IMR-90 (cell line): ENCODE measurements around the gene RHOT1. TPM values are rescaled to one million over a fixed set of nuclear protein-coding genes. Genes with fewer than 3 reads are reported as not detected.

Experiments used
- ATAC-seq: fragments of 200-7000 bp; cut with Tn5 transposase; 2 replicates; pipeline ENCODE4 v1.9.1; 2020; ENCODE audit warnings: low read depth, mild to moderate bottlenecking, moderate library complexity
- BruUV-seq: library from RNA; stranded (reverse); fragments of 400-500 nt; replicated peaks from 2 replicates; lab custom pipeline; 2021; lab: Mats Ljungman, UMichigan
- CTCF ChIA-PET: fragments of 300-600 bp; formaldehyde crosslinking; extraction: SDS; loops from one replicate; lab custom pipeline; 2021; ENCODE audit warnings: antibody characterized with exemption; lab: Yijun Ruan, JAX
- POLR2A ChIA-PET: fragments of 300-600 bp; sonication (Branson Sonifier 250); formaldehyde crosslinking; loops from one replicate; lab custom pipeline; 2022; ENCODE audit warnings: antibody characterized with exemption; ENCODE audit not compliant: unreplicated experiment; lab: Charles Lee
- DNase-seq: peaks from one replicate; pipeline ENCODE4 v3.0.0; 2013
- H2AFZ ChIP-seq: replicated peaks from 2 replicates; pipeline ENCODE3; 2013; ENCODE audit warnings: low read length, mild to moderate bottlenecking; ENCODE audit not compliant: poor library complexity
- H2AK5ac ChIP-seq: 2 replicates; pipeline ENCODE4 v1.6.1; 2013; ENCODE audit warnings: low read depth, low read length, inconsistent platforms
- H2AK9ac ChIP-seq: replicated peaks from 2 replicates; pipeline ENCODE3; 2013; ENCODE audit warnings: mild to moderate bottlenecking, low read depth, low read length, moderate library complexity; ENCODE audit not compliant: poor library complexity
- H2BK120ac ChIP-seq: 2 replicates; pipeline ENCODE4 v1.6.1; 2013; ENCODE audit warnings: low read depth, low read length, inconsistent platforms
- H2BK15ac ChIP-seq: 3 replicates; pipeline ENCODE4 v1.6.1; 2013; ENCODE audit warnings: low read depth, low read length, inconsistent platforms
- H2BK20ac ChIP-seq: 2 replicates; pipeline ENCODE4 v1.6.1; 2013; ENCODE audit warnings: low read depth, mild to moderate bottlenecking, inconsistent platforms, low read length, moderate library complexity
- H2BK5ac ChIP-seq: 2 replicates; pipeline ENCODE4 v1.6.1; 2013; ENCODE audit warnings: mild to moderate bottlenecking, low read depth, low read length, inconsistent platforms; ENCODE audit not compliant: poor library complexity, severe bottlenecking
- H3K14ac ChIP-seq: replicated peaks from 2 replicates; pipeline ENCODE4 v1.6.1; 2013; ENCODE audit warnings: low read depth, low read length, inconsistent platforms
- H3K18ac ChIP-seq: 2 replicates; pipeline ENCODE4 v1.6.1; 2013; ENCODE audit warnings: low read depth, low read length, control low read depth
- H3K23ac ChIP-seq: 2 replicates; pipeline ENCODE4 v1.6.1; 2013; ENCODE audit warnings: low read depth, low read length, inconsistent platforms
- H3K27ac ChIP-seq: 2 replicates; pipeline ENCODE4 v1.5.1; 2013; ENCODE audit warnings: mild to moderate bottlenecking, control low read depth, low read length; ENCODE audit not compliant: insufficient read depth
- H3K27me3 ChIP-seq: 2 replicates; pipeline ENCODE4 v1.6.1; 2013; ENCODE audit warnings: low read length; ENCODE audit not compliant: control insufficient read depth, insufficient read depth
- H3K36me3 ChIP-seq: 2 replicates; pipeline ENCODE4 v1.6.1; 2013; ENCODE audit warnings: low read length, mixed read lengths; ENCODE audit not compliant: control insufficient read depth, insufficient read depth
- H3K4ac ChIP-seq: 2 replicates; pipeline ENCODE4 v1.6.1; 2013; ENCODE audit warnings: low read depth, low read length, inconsistent platforms
- H3K4me1 ChIP-seq: 2 replicates; pipeline ENCODE4 v1.6.1; 2013; ENCODE audit warnings: low read length, mixed read lengths; ENCODE audit not compliant: control insufficient read depth, insufficient read depth
- H3K4me2 ChIP-seq: 2 replicates; pipeline ENCODE4 v1.6.1; 2013; ENCODE audit warnings: low read depth, mild to moderate bottlenecking, control low read depth, low read length, moderate library complexity
- H3K4me3 ChIP-seq: 2 replicates; pipeline ENCODE4 v1.5.1; 2013; ENCODE audit warnings: low read depth, mild to moderate bottlenecking, control low read depth, low read length, moderate library complexity; ENCODE audit not compliant: insufficient read depth
- H3K56ac ChIP-seq: 2 replicates; pipeline ENCODE4 v1.6.1; 2013; ENCODE audit warnings: low read length, inconsistent platforms; ENCODE audit not compliant: insufficient read depth; ENCODE audit errors: extremely low read depth
- H3K79me1 ChIP-seq, 2 experiments: 2 replicates each; pipeline ENCODE4 v1.6.1; 2013; ENCODE audit warnings: low read length in 2 of 2, inconsistent platforms in 1 of 2, low read depth in 1 of 2
- H3K9ac ChIP-seq: 2 replicates; pipeline ENCODE4 v1.6.1; 2013; ENCODE audit warnings: low read depth, low read length, control low read depth
- H3K9me1 ChIP-seq: 2 replicates; pipeline ENCODE4 v1.6.1; 2013; ENCODE audit warnings: low read length, inconsistent platforms; ENCODE audit not compliant: insufficient read depth
- H3K9me3 ChIP-seq: 2 replicates; pipeline ENCODE4 v1.6.1; 2013; ENCODE audit warnings: low read length; ENCODE audit not compliant: control insufficient read depth, insufficient read depth
- H4K20me1 ChIP-seq: 2 replicates; pipeline ENCODE4 v1.6.1; 2013; ENCODE audit warnings: low read length, inconsistent platforms; ENCODE audit not compliant: insufficient read depth
- H4K5ac ChIP-seq: 2 replicates; pipeline ENCODE4 v1.6.1; 2013; ENCODE audit warnings: mild to moderate bottlenecking, low read depth, low read length, control low read depth
- H4K8ac ChIP-seq, 2 experiments: 2 replicates each; pipeline ENCODE4 v1.6.1; 2013; ENCODE audit warnings: low read depth in 2 of 2, low read length in 2 of 2, control low read depth in 1 of 2, inconsistent platforms in 1 of 2
- H4K91ac ChIP-seq: 2 replicates; pipeline ENCODE4 v1.6.1; 2013; ENCODE audit warnings: low read depth, low read length, inconsistent platforms; ENCODE audit not compliant: insufficient read depth
- BHLHE40 ChIP-seq: fragments of 150-350 bp; IDR thresholded peaks from 2 replicates; pipeline ENCODE4 v1.6.1; 2016; ENCODE audit warnings: mild to moderate bottlenecking, low read depth, low read length
- CEBPB ChIP-seq: IDR thresholded peaks from 2 replicates; pipeline ENCODE4 v1.6.1; 2012; ENCODE audit warnings: low read depth, low read length, improper control_type of control experiment
- MAFK ChIP-seq: IDR thresholded peaks from 2 replicates; pipeline ENCODE4 v1.6.1; 2012; ENCODE audit warnings: low read depth, low read length, improper control_type of control experiment
- MAZ ChIP-seq: IDR thresholded peaks from 2 replicates; pipeline ENCODE4 v1.6.1; 2012; ENCODE audit warnings: low read depth, mild to moderate bottlenecking, low read length, improper control_type of control experiment, moderate library complexity, borderline replicate concordance
- MXI1 ChIP-seq: IDR thresholded peaks from 2 replicates; pipeline ENCODE4 v1.6.1; 2012; ENCODE audit warnings: low read depth, mild to moderate bottlenecking, low read length, moderate library complexity, borderline replicate concordance
- USF2 ChIP-seq: fragments of 150-350 bp; IDR thresholded peaks from 2 replicates; pipeline ENCODE4 v1.6.1; 2017; ENCODE audit warnings: mild to moderate bottlenecking, antibody characterized with exemption, low read length, low read depth
- WGBS, 2 experiments: methylation state at CpG; one replicate each; pipeline versions ENCODE4 v1.1.5 to v1.1.7; 2013; ENCODE audit warnings: missing lambda C conversion rate in 2 of 2; ENCODE audit not compliant: insufficient read length in 1 of 2; ENCODE audit errors: extremely low coverage in 2 of 2; 5-methylcytosine and 5-hydroxymethylcytosine counted together
- dilution Hi-C: fragments of 300-500 bp; cut with HindIII; formaldehyde crosslinking; loops from one replicate; pipeline ENCODE4 v1.14.3; 2018; ENCODE audit warnings: low sequenced_read_pairs; ENCODE audit not compliant: unreplicated experiment
- in situ Hi-C: fragments of 300-500 bp; cut with MboI; formaldehyde crosslinking; loops from 3 replicates; pipeline ENCODE4 v1.14.3; 2019; ENCODE audit warnings: low sequenced_read_pairs, inconsistent platforms, mixed read lengths
- intact Hi-C: fragments of 100-400 bp; cut with micrococcal nuclease; formaldehyde crosslinking; loops from 2 replicates; pipeline ENCODE4 v1.10.0; 2022
- polyA plus RNA-seq, 3 experiments: library from polyadenylated mRNA; depleted of rRNA; stranded (reverse); fragments of >200 nt; gene quantifications; 2 replicates each; pipeline ENCODE4 v1.2.3, GENCODE V29; 2012; ENCODE audit warnings: low replicate concordance in 1 of 3
- total RNA-seq: library from RNA; depleted of rRNA; stranded (reverse); fragments of >200 nt; gene quantifications from 2 replicates; pipeline ENCODE4 v1.2.3, GENCODE V29; 2012
- TF ChIP-seq, protein P1 (sequence below): conservative IDR thresholded peaks from 2 replicates; pipeline ENCODE4 v1.5.1; 2012; ENCODE audit warnings: mild to moderate bottlenecking, low read depth, low read length, improper control_type of control experiment

The RHOT1 gene
- total and polyA plus RNA-seq, 2 of the 4 experiments (the other 2 are of a cell fraction): 27.4 to 27.6 TPM

- no peaks in the 10 kb centered on the region for H4K20me1 ChIP-seq
- H3K27me3 ChIP-seq: no peaks in the 10 kb centered on the region
- no TSS peak for BruUV-seq
- DNase-seq: no peak
- H2BK15ac ChIP-seq: no peak overlapping the region
- ChIA-PET POLR2A (no interaction called here), CTCF (interaction anchor here (0.6 kb wide), 1 partner anchor 69 kb away, joined by 6 read pairs; no protein-coding TSS in a partner anchor)
- peaks cover 0 to 7% of the 10 kb centered on the region in 2 experiments; a peak in 1 of 4 replicates for H3K79me1 ChIP-seq
- no peak overlapping the region for H3K4me2 ChIP-seq
- no peak overlapping the region for H2BK120ac ChIP-seq
- no peak overlapping the region for H2BK5ac ChIP-seq
- no peak overlapping the region for H3K56ac ChIP-seq
- H3K9me1 ChIP-seq: peaks cover 2% of the 10 kb centered on the region
- H4K5ac ChIP-seq: no peak overlapping the region
- H4K91ac ChIP-seq: no peak overlapping the region
- H3K4me3 ChIP-seq: no peak overlapping the region
- WGBS, 2 experiments: no CpG with 5 or more reads among the region's 3 CpGs
- no peak overlapping the region for H3K23ac ChIP-seq
- no peak overlapping the region for H3K27ac ChIP-seq
- H3K4me1 ChIP-seq: no peaks in the 10 kb centered on the region
- no peak overlapping the region for H2AK9ac ChIP-seq
- no peak overlapping the region for H3K9ac ChIP-seq
- ATAC-seq: no peak
- H3K18ac ChIP-seq: no peak overlapping the region
- H2AFZ ChIP-seq: no peak overlapping the region
- dilution Hi-C loops: no loop called here
- no peak overlapping the region for H4K8ac ChIP-seq
- no peaks in the 10 kb centered on the region for H3K9me3 ChIP-seq
- H2AK5ac ChIP-seq: no peak overlapping the region
- H3K4ac ChIP-seq: no peak overlapping the region
- H3K14ac ChIP-seq: no peak overlapping the region
- intact Hi-C loops: no loop called here
- TF ChIP-seq MXI1 (no peak), USF2 (no peak), CEBPB (no peak), MAZ (no peak), BHLHE40 (no peak), MAFK (no peak)
- TF ChIP-seq, protein P1, sequence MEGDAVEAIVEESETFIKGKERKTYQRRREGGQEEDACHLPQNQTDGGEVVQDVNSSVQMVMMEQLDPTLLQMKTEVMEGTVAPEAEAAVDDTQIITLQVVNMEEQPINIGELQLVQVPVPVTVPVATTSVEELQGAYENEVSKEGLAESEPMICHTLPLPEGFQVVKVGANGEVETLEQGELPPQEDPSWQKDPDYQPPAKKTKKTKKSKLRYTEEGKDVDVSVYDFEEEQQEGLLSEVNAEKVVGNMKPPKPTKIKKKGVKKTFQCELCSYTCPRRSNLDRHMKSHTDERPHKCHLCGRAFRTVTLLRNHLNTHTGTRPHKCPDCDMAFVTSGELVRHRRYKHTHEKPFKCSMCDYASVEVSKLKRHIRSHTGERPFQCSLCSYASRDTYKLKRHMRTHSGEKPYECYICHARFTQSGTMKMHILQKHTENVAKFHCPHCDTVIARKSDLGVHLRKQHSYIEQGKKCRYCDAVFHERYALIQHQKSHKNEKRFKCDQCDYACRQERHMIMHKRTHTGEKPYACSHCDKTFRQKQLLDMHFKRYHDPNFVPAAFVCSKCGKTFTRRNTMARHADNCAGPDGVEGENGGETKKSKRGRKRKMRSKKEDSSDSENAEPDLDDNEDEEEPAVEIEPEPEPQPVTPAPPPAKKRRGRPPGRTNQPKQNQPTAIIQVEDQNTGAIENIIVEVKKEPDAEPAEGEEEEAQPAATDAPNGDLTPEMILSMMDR: no peak
- in situ Hi-C loops: no loop called here
- H3K36me3 ChIP-seq: 0 out of 2 replicates have a peak, but pooled peaks cover 1% of the 10 kb centered on the region
- H2BK20ac ChIP-seq: no peak overlapping the region
Observed at GRCh38 chr17:32223703-32224102, 81.4 kb downstream of the RHOT1 start.
